GM12892 (cell line): Measurements from ENCODE around the gene MLKL.

Experiments used
- POLR2A ChIP-seq: IDR thresholded peaks from 2 replicates; pipeline ENCODE4 v1.6.1; 2011; ENCODE audit warnings: low read depth, low read length, control low read depth
- POLR2AphosphoS5 ChIP-seq: IDR thresholded peaks from 2 replicates; pipeline ENCODE4 v1.6.1; 2011; ENCODE audit warnings: low read depth, low read length, control low read depth

DNA sequence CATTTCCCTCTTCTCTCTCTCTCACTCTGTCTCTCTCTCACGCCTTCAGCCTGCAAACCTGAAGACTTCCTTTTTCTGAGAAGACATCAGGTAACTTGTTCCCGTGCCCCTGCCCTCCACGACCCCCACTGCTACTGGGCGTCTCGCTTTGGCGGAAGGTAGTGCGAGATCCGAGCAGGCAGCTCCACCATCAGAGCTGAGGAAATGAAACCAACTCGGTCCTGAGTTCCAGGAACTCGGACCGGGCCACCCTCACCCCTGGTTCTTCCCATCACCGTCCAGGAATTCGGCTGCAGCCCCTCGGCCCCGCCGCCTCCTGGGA, 585 bp downstream of the MLKL start:
- TF ChIP-seq POLR2A (no peak), POLR2AphosphoS5 (no peak)
